IMR-90 (cell line): ENCODE measurements around the gene TP53I11. TPM values are rescaled to one million over a fixed set of nuclear protein-coding genes. Genes with fewer than 3 reads are reported as not detected.

Experiments
- ATAC-seq: fragments of 200-7000 bp; cut with Tn5 transposase; 2 replicates; pipeline ENCODE4 v1.9.1; 2020; ENCODE audit warnings: low read depth, mild to moderate bottlenecking, moderate library complexity
- BruUV-seq: library from RNA; stranded (reverse); fragments of 400-500 nt; replicated peaks from 2 replicates; lab custom pipeline; 2021; lab: Mats Ljungman, UMichigan
- CTCF ChIA-PET: fragments of 300-600 bp; formaldehyde crosslinking; extraction: SDS; loops from one replicate; lab custom pipeline; 2021; ENCODE audit warnings: antibody characterized with exemption; lab: Yijun Ruan, JAX
- POLR2A ChIA-PET: fragments of 300-600 bp; sonication (Branson Sonifier 250); formaldehyde crosslinking; loops from one replicate; lab custom pipeline; 2022; ENCODE audit warnings: antibody characterized with exemption; ENCODE audit not compliant: unreplicated experiment; lab: Charles Lee
- DNase-seq: peaks from one replicate; pipeline ENCODE4 v3.0.0; 2013
- H2AFZ ChIP-seq: replicated peaks from 2 replicates; pipeline ENCODE3; 2013; ENCODE audit warnings: low read length, mild to moderate bottlenecking; ENCODE audit not compliant: poor library complexity
- H2AK5ac ChIP-seq: 2 replicates; pipeline ENCODE4 v1.6.1; 2013; ENCODE audit warnings: low read depth, low read length, inconsistent platforms
- H2AK9ac ChIP-seq: replicated peaks from 2 replicates; pipeline ENCODE3; 2013; ENCODE audit warnings: mild to moderate bottlenecking, low read depth, low read length, moderate library complexity; ENCODE audit not compliant: poor library complexity
- H2BK120ac ChIP-seq: 2 replicates; pipeline ENCODE4 v1.6.1; 2013; ENCODE audit warnings: low read depth, low read length, inconsistent platforms
- H2BK15ac ChIP-seq: 3 replicates; pipeline ENCODE4 v1.6.1; 2013; ENCODE audit warnings: low read depth, low read length, inconsistent platforms
- H2BK20ac ChIP-seq: 2 replicates; pipeline ENCODE4 v1.6.1; 2013; ENCODE audit warnings: low read depth, mild to moderate bottlenecking, inconsistent platforms, low read length, moderate library complexity
- H2BK5ac ChIP-seq: 2 replicates; pipeline ENCODE4 v1.6.1; 2013; ENCODE audit warnings: mild to moderate bottlenecking, low read depth, low read length, inconsistent platforms; ENCODE audit not compliant: poor library complexity, severe bottlenecking
- H3K14ac ChIP-seq: replicated peaks from 2 replicates; pipeline ENCODE4 v1.6.1; 2013; ENCODE audit warnings: low read depth, low read length, inconsistent platforms
- H3K18ac ChIP-seq: 2 replicates; pipeline ENCODE4 v1.6.1; 2013; ENCODE audit warnings: low read depth, low read length, control low read depth
- H3K23ac ChIP-seq: 2 replicates; pipeline ENCODE4 v1.6.1; 2013; ENCODE audit warnings: low read depth, low read length, inconsistent platforms
- H3K27ac ChIP-seq: 2 replicates; pipeline ENCODE4 v1.5.1; 2013; ENCODE audit warnings: mild to moderate bottlenecking, control low read depth, low read length; ENCODE audit not compliant: insufficient read depth
- H3K27me3 ChIP-seq: 2 replicates; pipeline ENCODE4 v1.6.1; 2013; ENCODE audit warnings: low read length; ENCODE audit not compliant: control insufficient read depth, insufficient read depth
- H3K36me3 ChIP-seq: 2 replicates; pipeline ENCODE4 v1.6.1; 2013; ENCODE audit warnings: low read length, mixed read lengths; ENCODE audit not compliant: control insufficient read depth, insufficient read depth
- H3K4ac ChIP-seq: 2 replicates; pipeline ENCODE4 v1.6.1; 2013; ENCODE audit warnings: low read depth, low read length, inconsistent platforms
- H3K4me1 ChIP-seq: 2 replicates; pipeline ENCODE4 v1.6.1; 2013; ENCODE audit warnings: low read length, mixed read lengths; ENCODE audit not compliant: control insufficient read depth, insufficient read depth
- H3K4me2 ChIP-seq: 2 replicates; pipeline ENCODE4 v1.6.1; 2013; ENCODE audit warnings: low read depth, mild to moderate bottlenecking, control low read depth, low read length, moderate library complexity
- H3K4me3 ChIP-seq: 2 replicates; pipeline ENCODE4 v1.5.1; 2013; ENCODE audit warnings: low read depth, mild to moderate bottlenecking, control low read depth, low read length, moderate library complexity; ENCODE audit not compliant: insufficient read depth
- H3K56ac ChIP-seq: 2 replicates; pipeline ENCODE4 v1.6.1; 2013; ENCODE audit warnings: low read length, inconsistent platforms; ENCODE audit not compliant: insufficient read depth; ENCODE audit errors: extremely low read depth
- H3K79me1 ChIP-seq, 2 experiments: 2 replicates each; pipeline ENCODE4 v1.6.1; 2013; ENCODE audit warnings: low read length in 2 of 2, inconsistent platforms in 1 of 2, low read depth in 1 of 2
- H3K9ac ChIP-seq: 2 replicates; pipeline ENCODE4 v1.6.1; 2013; ENCODE audit warnings: low read depth, low read length, control low read depth
- H3K9me1 ChIP-seq: 2 replicates; pipeline ENCODE4 v1.6.1; 2013; ENCODE audit warnings: low read length, inconsistent platforms; ENCODE audit not compliant: insufficient read depth
- H3K9me3 ChIP-seq: 2 replicates; pipeline ENCODE4 v1.6.1; 2013; ENCODE audit warnings: low read length; ENCODE audit not compliant: control insufficient read depth, insufficient read depth
- H4K20me1 ChIP-seq: 2 replicates; pipeline ENCODE4 v1.6.1; 2013; ENCODE audit warnings: low read length, inconsistent platforms; ENCODE audit not compliant: insufficient read depth
- H4K5ac ChIP-seq: 2 replicates; pipeline ENCODE4 v1.6.1; 2013; ENCODE audit warnings: mild to moderate bottlenecking, low read depth, low read length, control low read depth
- H4K8ac ChIP-seq, 2 experiments: 2 replicates each; pipeline ENCODE4 v1.6.1; 2013; ENCODE audit warnings: low read depth in 2 of 2, low read length in 2 of 2, control low read depth in 1 of 2, inconsistent platforms in 1 of 2
- H4K91ac ChIP-seq: 2 replicates; pipeline ENCODE4 v1.6.1; 2013; ENCODE audit warnings: low read depth, low read length, inconsistent platforms; ENCODE audit not compliant: insufficient read depth
- BHLHE40 ChIP-seq: fragments of 150-350 bp; IDR thresholded peaks from 2 replicates; pipeline ENCODE4 v1.6.1; 2016; ENCODE audit warnings: mild to moderate bottlenecking, low read depth, low read length
- CEBPB ChIP-seq: IDR thresholded peaks from 2 replicates; pipeline ENCODE4 v1.6.1; 2012; ENCODE audit warnings: low read depth, low read length, improper control_type of control experiment
- CHD1 ChIP-seq: IDR thresholded peaks from 2 replicates; pipeline ENCODE4 v1.6.1; 2012; ENCODE audit warnings: low read depth, low read length, improper control_type of control experiment
- CTCF ChIP-seq: conservative IDR thresholded peaks from 2 replicates; pipeline ENCODE4 v1.5.1; 2012; ENCODE audit warnings: mild to moderate bottlenecking, low read depth, low read length, improper control_type of control experiment
- FOS ChIP-seq: fragments of 150-350 bp; IDR thresholded peaks from 2 replicates; pipeline ENCODE4 v1.6.1; 2016; ENCODE audit warnings: low read depth, low read length
- MAFK ChIP-seq: IDR thresholded peaks from 2 replicates; pipeline ENCODE4 v1.6.1; 2012; ENCODE audit warnings: low read depth, low read length, improper control_type of control experiment
- MAZ ChIP-seq: IDR thresholded peaks from 2 replicates; pipeline ENCODE4 v1.6.1; 2012; ENCODE audit warnings: low read depth, mild to moderate bottlenecking, low read length, improper control_type of control experiment, moderate library complexity, borderline replicate concordance
- MXI1 ChIP-seq: IDR thresholded peaks from 2 replicates; pipeline ENCODE4 v1.6.1; 2012; ENCODE audit warnings: low read depth, mild to moderate bottlenecking, low read length, moderate library complexity, borderline replicate concordance
- NFE2L2 ChIP-seq: fragments of 150-350 bp; IDR thresholded peaks from 2 replicates; pipeline ENCODE4 v1.6.1; 2016; ENCODE audit warnings: low read depth, mild to moderate bottlenecking, low read length
- POLR2A ChIP-seq: IDR thresholded peaks from 2 replicates; pipeline ENCODE4 v1.6.1; 2012; ENCODE audit warnings: mild to moderate bottlenecking, low read depth, low read length
- RAD21 ChIP-seq: IDR thresholded peaks from 2 replicates; pipeline ENCODE4 v1.6.1; 2012; ENCODE audit warnings: low read length, improper control_type of control experiment
- RCOR1 ChIP-seq: IDR thresholded peaks from 2 replicates; pipeline ENCODE4 v1.6.1; 2012; ENCODE audit warnings: mild to moderate bottlenecking, low read length, improper control_type of control experiment; ENCODE audit not compliant: insufficient replicate concordance
- RFX5 ChIP-seq: IDR thresholded peaks from 2 replicates; pipeline ENCODE4 v1.8.0; 2012; ENCODE audit warnings: low read depth, mild to moderate bottlenecking, low read length, moderate library complexity
- SMC3 ChIP-seq: fragments of 150-350 bp; IDR thresholded peaks from 2 replicates; pipeline ENCODE4 v1.6.1; 2016; ENCODE audit warnings: low read depth, mild to moderate bottlenecking, antibody characterized with exemption, low read length, moderate library complexity
- WGBS, 2 experiments: methylation state at CpG; one replicate each; pipeline versions ENCODE4 v1.1.5 to v1.1.7; 2013; ENCODE audit warnings: missing lambda C conversion rate in 2 of 2; ENCODE audit not compliant: insufficient read length in 1 of 2; ENCODE audit errors: extremely low coverage in 2 of 2; 5-methylcytosine and 5-hydroxymethylcytosine counted together
- dilution Hi-C: fragments of 300-500 bp; cut with HindIII; formaldehyde crosslinking; loops from one replicate; pipeline ENCODE4 v1.14.3; 2018; ENCODE audit warnings: low sequenced_read_pairs; ENCODE audit not compliant: unreplicated experiment
- in situ Hi-C: fragments of 300-500 bp; cut with MboI; formaldehyde crosslinking; loops from 3 replicates; pipeline ENCODE4 v1.14.3; 2019; ENCODE audit warnings: low sequenced_read_pairs, inconsistent platforms, mixed read lengths
- intact Hi-C: fragments of 100-400 bp; cut with micrococcal nuclease; formaldehyde crosslinking; loops from 2 replicates; pipeline ENCODE4 v1.10.0; 2022
- polyA plus RNA-seq, 3 experiments: library from polyadenylated mRNA; depleted of rRNA; stranded (reverse); fragments of >200 nt; gene quantifications; 2 replicates each; pipeline ENCODE4 v1.2.3, GENCODE V29; 2012; ENCODE audit warnings: low replicate concordance in 1 of 3
- total RNA-seq: library from RNA; depleted of rRNA; stranded (reverse); fragments of >200 nt; gene quantifications from 2 replicates; pipeline ENCODE4 v1.2.3, GENCODE V29; 2012
- TF ChIP-seq, protein P1 (sequence below): fragments of 150-350 bp; IDR thresholded peaks from 2 replicates; pipeline ENCODE4 v1.6.1; 2016; ENCODE audit warnings: low read depth, mild to moderate bottlenecking, low read length, moderate library complexity, borderline replicate concordance
- TF ChIP-seq, protein P2 (sequence below): fragments of 150-350 bp; IDR thresholded peaks from 2 replicates; pipeline ENCODE4 v1.6.1; 2017; ENCODE audit warnings: mild to moderate bottlenecking, antibody characterized with exemption, low read length, low read depth

TP53I11 gene
- total and polyA plus RNA-seq, 2 of the 4 experiments (the other 2 are of a cell fraction), result 3.9 to 22.0 TPM

- Histone ChIP-seq H2AK9ac (no peak overlapping the region), H4K91ac (no peak overlapping the region), H3K9me1 (no peaks in the 10 kb centered on the region), H2BK120ac (no peak overlapping the region), H4K5ac (no peak overlapping the region), H3K4me3 (no peak overlapping the region), H3K27me3 (peaks cover 56% of the 10 kb centered on the region), H2BK5ac (no peak overlapping the region), H3K36me3 (no peaks in the 10 kb centered on the region), H3K4ac (no peak overlapping the region), H2BK15ac (no peak overlapping the region), H3K9me3 (no peaks in the 10 kb centered on the region), H3K9ac (no peak overlapping the region), H3K56ac (no peak overlapping the region), H3K4me1 (no peaks in the 10 kb centered on the region), H2BK20ac (no peak overlapping the region), H3K4me2 (no peak overlapping the region), H3K18ac (no peak overlapping the region), H2AK5ac (no peak overlapping the region), H4K20me1 (no peaks in the 10 kb centered on the region), H4K8ac (no peak overlapping the region), H3K79me1 (no peaks in the 10 kb centered on the region), H2AFZ (no peak overlapping the region), H3K14ac (no peak overlapping the region), H3K27ac (no peak overlapping the region), H3K23ac (no peak overlapping the region)
- in situ Hi-C loops (no loop called here), intact Hi-C loops (no loop called here), dilution Hi-C loops (no loop called here)
- CTCF ChIA-PET, result no interaction called here
- DNase-seq, result no peak
- ATAC-seq, result no peak
- no CpG with 5 or more reads among the region's 5 CpGs for WGBS, 2 experiments
- no TSS peak for BruUV-seq
- POLR2A ChIA-PET, result no interaction called here
- TF ChIP-seq BHLHE40, result no peak
- TF ChIP-seq SMC3, result no peak
- no peak for TF ChIP-seq NFE2L2
- no peak for TF ChIP-seq MXI1
- no peak for TF ChIP-seq FOS
- TF ChIP-seq, protein P1, sequence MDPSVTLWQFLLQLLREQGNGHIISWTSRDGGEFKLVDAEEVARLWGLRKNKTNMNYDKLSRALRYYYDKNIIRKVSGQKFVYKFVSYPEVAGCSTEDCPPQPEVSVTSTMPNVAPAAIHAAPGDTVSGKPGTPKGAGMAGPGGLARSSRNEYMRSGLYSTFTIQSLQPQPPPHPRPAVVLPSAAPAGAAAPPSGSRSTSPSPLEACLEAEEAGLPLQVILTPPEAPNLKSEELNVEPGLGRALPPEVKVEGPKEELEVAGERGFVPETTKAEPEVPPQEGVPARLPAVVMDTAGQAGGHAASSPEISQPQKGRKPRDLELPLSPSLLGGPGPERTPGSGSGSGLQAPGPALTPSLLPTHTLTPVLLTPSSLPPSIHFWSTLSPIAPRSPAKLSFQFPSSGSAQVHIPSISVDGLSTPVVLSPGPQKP, result no peak
- no peak for TF ChIP-seq CEBPB
- TF ChIP-seq, protein P2, sequence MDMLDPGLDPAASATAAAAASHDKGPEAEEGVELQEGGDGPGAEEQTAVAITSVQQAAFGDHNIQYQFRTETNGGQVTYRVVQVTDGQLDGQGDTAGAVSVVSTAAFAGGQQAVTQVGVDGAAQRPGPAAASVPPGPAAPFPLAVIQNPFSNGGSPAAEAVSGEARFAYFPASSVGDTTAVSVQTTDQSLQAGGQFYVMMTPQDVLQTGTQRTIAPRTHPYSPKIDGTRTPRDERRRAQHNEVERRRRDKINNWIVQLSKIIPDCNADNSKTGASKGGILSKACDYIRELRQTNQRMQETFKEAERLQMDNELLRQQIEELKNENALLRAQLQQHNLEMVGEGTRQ, result no peak
- TF ChIP-seq RFX5, result no peak
- no peak for TF ChIP-seq CHD1
- TF ChIP-seq MAZ, result no peak
- TF ChIP-seq RAD21, result no peak
- no peak for TF ChIP-seq POLR2A
- TF ChIP-seq MAFK, result no peak
- no peak for TF ChIP-seq RCOR1
- TF ChIP-seq CTCF, result no peak
These were observed 38.4 kb upstream of the TP53I11 start for GRCh38 chr11:44988981-44989635.
